K562 (cell line): ENCODE data around the gene ANKRD12. TPM values are rescaled to one million over a fixed set of nuclear protein-coding genes. Genes with fewer than 3 reads are reported as not detected.
A peak's percentile ranks its signal among the peaks of the same experiment; 100 is the strongest.

Source experiments
- ATAC-seq: fragments of 200-7000 bp; cut with Tn5 transposase; 3 replicates; pipeline ENCODE4 v1.9.1; 2020; ENCODE audit warnings: moderate library complexity
- BruUV-seq: library from RNA; stranded (reverse); fragments of 400-500 nt; replicated peaks from 2 replicates; lab custom pipeline; 2021; lab: Mats Ljungman, UMichigan
- CTCF ChIA-PET: fragments of 300-600 bp; formaldehyde crosslinking; extraction: SDS; loops from one replicate; lab custom pipeline; 2021; ENCODE audit warnings: low intra/inter-chr PET ratio; lab: Yijun Ruan, JAX
- POLR2A ChIA-PET: fragments of 300-600, 350-650 bp; sonication (Branson Sonifier 250); formaldehyde crosslinking; extraction: SDS; loops from one replicate; lab custom pipeline; 2021; ENCODE audit warnings: antibody characterized with exemption, inconsistent platforms; lab: Yijun Ruan, JAX
- DNase-seq, 4 experiments: peaks; one replicate each; pipeline versions ENCODE4 v3.0.0 to v3.0.0-alpha.2; 2011 to 2018; ENCODE audit warnings: low spot score in 3 of 4, mixed read lengths in 3 of 4; ENCODE audit errors: extremely low read depth in 1 of 4
- FAIRE-seq: peaks from 2 replicates; lab custom pipeline; 2011; peaks lifted over from hg19 to GRCh38; lab: Jason Lieb, UNC
- H2AFZ ChIP-seq: 2 replicates; pipeline ENCODE4 v1.6.0; 2011; ENCODE audit warnings: low read depth, low read length, control low read depth, inconsistent platforms
- H3K27ac ChIP-seq: fragments of 200-600 bp; 3 replicates; pipeline ENCODE4 v1.8.0; 2011; ENCODE audit warnings: low read depth, mild to moderate bottlenecking, control low read depth, inconsistent platforms, low read length, moderate library complexity, mixed read lengths; ENCODE audit errors: extremely low read depth
- H3K27me3 ChIP-seq, 2 experiments: fragments of 300-600 bp in 1 of 2; 2 replicates in 1 of 2; 3 replicates in 1 of 2; pipeline versions ENCODE4 v1.6.0 to v1.8.0; 2011; ENCODE audit warnings: inconsistent platforms in 2 of 2, low read length in 2 of 2, mild to moderate bottlenecking in 1 of 2, mixed read lengths in 1 of 2, moderate library complexity in 1 of 2; ENCODE audit not compliant: control insufficient read depth in 2 of 2, insufficient read depth in 2 of 2
- H3K36me3 ChIP-seq: fragments of 300-600 bp; 3 replicates; pipeline ENCODE4 v1.8.0; 2011; ENCODE audit warnings: mild to moderate bottlenecking, low read length, inconsistent platforms; ENCODE audit not compliant: control insufficient read depth, insufficient read depth
- H3K4me1 ChIP-seq, 2 experiments: fragments of 200-600 bp in 1 of 2; replicated peaks in 1 of 2; 2 replicates in 1 of 2; 3 replicates in 1 of 2; pipeline versions ENCODE4 v1.5.1 to v1.8.0; 2011; ENCODE audit warnings: inconsistent platforms in 2 of 2, low read length in 2 of 2, mild to moderate bottlenecking in 1 of 2, mixed read lengths in 1 of 2, moderate library complexity in 1 of 2; ENCODE audit not compliant: control insufficient read depth in 2 of 2, insufficient read depth in 2 of 2
- H3K4me2 ChIP-seq: 2 replicates; pipeline ENCODE4 v1.6.1; 2011; ENCODE audit warnings: low read length, control low read depth, inconsistent platforms, mixed read lengths; ENCODE audit not compliant: insufficient read depth
- H3K4me3 ChIP-seq: fragments of 200-600 bp; sonication (generic), shearing (Covaris generic); 2 replicates; pipeline ENCODE4 v1.5.1; 2016; ENCODE audit warnings: control low read depth, inconsistent platforms
- H3K79me2 ChIP-seq: fragments of 200-600 bp; 3 replicates; pipeline ENCODE4 v1.8.0; 2011; ENCODE audit warnings: low read length, inconsistent platforms; ENCODE audit not compliant: control insufficient read depth, insufficient read depth
- H3K9ac ChIP-seq, 2 experiments: 2 replicates each; pipeline versions ENCODE4 v1.6.0 to v1.6.1; 2011; ENCODE audit warnings: low read depth in 2 of 2, low read length in 2 of 2, control low read depth in 1 of 2, inconsistent platforms in 1 of 2, mild to moderate bottlenecking in 1 of 2, mixed read lengths in 1 of 2; ENCODE audit not compliant: insufficient read depth in 1 of 2
- H3K9me1 ChIP-seq: one replicate; pipeline ENCODE4 v1.6.0; 2011; ENCODE audit warnings: inconsistent platforms, mild to moderate bottlenecking, low read length, moderate library complexity; ENCODE audit not compliant: control insufficient read depth, insufficient read depth
- H3K9me3 ChIP-seq: replicated peaks from 2 replicates; pipeline ENCODE4 v1.5.1; 2011; ENCODE audit warnings: low read depth, low read length, inconsistent platforms; ENCODE audit not compliant: control insufficient read depth, insufficient read depth
- H4K20me1 ChIP-seq: replicated peaks from 2 replicates; pipeline ENCODE4 v1.6.1; 2011; ENCODE audit warnings: low read length, inconsistent platforms, mixed read lengths; ENCODE audit not compliant: control insufficient read depth, insufficient read depth
- CHAMP1 ChIP-seq: fragments of 450-650 bp; IDR thresholded peaks from 2 replicates; pipeline ENCODE4 v1.6.1; 2016; ENCODE audit warnings: mild to moderate bottlenecking
- CREB3L1 ChIP-seq: fragments of 450-650 bp; IDR thresholded peaks from 2 replicates; pipeline ENCODE4 v1.6.1; 2014; ENCODE audit warnings: low read depth, mild to moderate bottlenecking, moderate library complexity, borderline replicate concordance
- FOSL1 ChIP-seq: fragments of 200-800 bp; sonication (Bioruptor generic); conservative IDR thresholded peaks from 2 replicates; pipeline ENCODE4 v1.6.1; 2016; ENCODE audit warnings: missing genetic modification characterization, missing compliant biosample characterization
- FOXJ3 ChIP-seq: sonication (generic); formaldehyde crosslinking; IDR thresholded peaks from 2 replicates; pipeline ENCODE4 v1.4.0; 2020; ENCODE audit warnings: mild to moderate bottlenecking, missing genetic modification reagents
- GABPB1 ChIP-seq: sonication (generic); formaldehyde crosslinking; IDR thresholded peaks from 2 replicates; pipeline ENCODE4 v1.8.0; 2022; ENCODE audit warnings: mild to moderate bottlenecking, missing genetic modification reagents
- MTA3 ChIP-seq: fragments of 450-650 bp; formaldehyde crosslinking; IDR thresholded peaks from 2 replicates; pipeline ENCODE4 v1.6.1; 2017; ENCODE audit warnings: mild to moderate bottlenecking, borderline replicate concordance
- NCOA1 ChIP-seq: fragments of 450-650 bp; IDR thresholded peaks from 2 replicates; pipeline ENCODE4 v1.6.1; 2016; ENCODE audit warnings: low read depth
- SMARCE1 ChIP-seq: fragments of 450-650 bp; IDR thresholded peaks from 2 replicates; pipeline ENCODE4 v1.7.1; 2016; ENCODE audit warnings: mild to moderate bottlenecking
- ZBTB49 ChIP-seq: sonication (generic); formaldehyde crosslinking; IDR thresholded peaks from 2 replicates; pipeline ENCODE4 v1.8.0; 2022; ENCODE audit warnings: missing genetic modification reagents, mild to moderate bottlenecking, borderline replicate concordance
- ZNF143 ChIP-seq: sonication (generic); formaldehyde crosslinking; IDR thresholded peaks from 2 replicates; pipeline ENCODE4 v1.9.0; 2022; ENCODE audit warnings: mild to moderate bottlenecking, missing genetic modification reagents
- ZNF175 ChIP-seq: fragments of 200-800 bp; sonication (Bioruptor generic); IDR thresholded peaks from 2 replicates; pipeline ENCODE4 v1.6.1; 2016; ENCODE audit warnings: low read depth, mild to moderate bottlenecking, missing genetic modification characterization, missing compliant biosample characterization
- ZNF282 ChIP-seq: sonication (generic); formaldehyde crosslinking; IDR thresholded peaks from 2 replicates; pipeline ENCODE4 v1.8.1; 2023; ENCODE audit warnings: missing genetic modification reagents
- ZNF395 ChIP-seq: fragments of 200-800 bp; sonication (Bioruptor generic); IDR thresholded peaks from 2 replicates; pipeline ENCODE4 v1.6.1; 2017; ENCODE audit warnings: missing genetic modification characterization, missing compliant biosample characterization
- ZNF449 ChIP-seq: fragments of 250-450 bp; sonication (Bioruptor Pico); IDR thresholded peaks from 2 replicates; pipeline ENCODE4 v1.8.0; 2022; ENCODE audit warnings: moderate library complexity, mild to moderate bottlenecking, inconsistent platforms
- WGBS: fragments of 100-300 bp; shearing (Covaris generic); methylation state at CpG from one replicate; pipeline ENCODE4 v1.1.6; 2016; ENCODE audit warnings: low coverage, mixed read lengths; ENCODE audit not compliant: insufficient coverage; ENCODE audit errors: missing lambda C conversion rate; 5-methylcytosine and 5-hydroxymethylcytosine counted together
- in situ Hi-C: fragments of 300-500 bp; cut with MboI; formaldehyde crosslinking; loops from 4 replicates; pipeline ENCODE4 v1.15.0; 2018; ENCODE audit warnings: inconsistent platforms, mixed read lengths
- intact Hi-C: fragments of 100-400 bp; cut with micrococcal nuclease; formaldehyde crosslinking; loops from 2 replicates; pipeline ENCODE4 v1.14.2; 2022
- polyA plus RNA-seq, 8 experiments: library from polyadenylated mRNA; depleted of rRNA in 4 of 8; stranded (reverse) in 5 of 8; unstranded in 3 of 8; fragments of >200 nt; fragmentation: Nextera tagmentation in 2 of 8; fragmentation: Illumina TruSeq in 1 of 8; extraction: Ambion mirVana in 2 of 8; extraction: Trizol in 1 of 8; gene quantifications; 2 replicates each; pipeline versions ENCODE4 v1.2.1 to v1.2.3, GENCODE V29; 2011 to 2014; ENCODE audit warnings: inconsistent platforms in 1 of 8, missing spikeins in 1 of 8
- total RNA-seq, 7 experiments: library from RNA; depleted of rRNA in 6 of 7; stranded (reverse); fragments of >200 nt in 6 of 7; fragmentation: Illumina TruSeq in 2 of 7; extraction: Trizol in 2 of 7; gene quantifications; 2 replicates each; pipeline versions ENCODE4 v1.2.1 to v1.2.3, GENCODE V29; 2011 to 2021; ENCODE audit warnings: low replicate concordance in 1 of 7

Gene ANKRD12
- total and polyA plus RNA-seq, 9 of the 15 experiments (the other 6 are each of a cell fraction or from before 2014, with no cell fraction given) = 6.6 to 28.2 (median 16.0) TPM

GRCh38 chr18:9319333-9319732 is 182.8 kb downstream of the ANKRD12 start:
- 8% methylated on average over 1 of the region's 1 CpG for WGBS
- no peaks in the 10 kb centered on the region for H3K79me2 ChIP-seq
- no peak overlapping the region for H3K9ac ChIP-seq
- POLR2A ChIA-PET = interaction anchor here (1.2 to 1.8 kb wide), 3 partner anchors 10 to 43 kb away, joined by 3 to 4 read pairs (median 4); no protein-coding TSS in a partner anchor
- no TSS peak for BruUV-seq
- intact Hi-C loops (no loop called here), in situ Hi-C loops (no loop called here)
- DNase-seq (no peak), ATAC-seq (no peak), FAIRE-seq (no peak)
- H3K27ac ChIP-seq = no peak overlapping the region
- no peaks in the 10 kb centered on the region for H4K20me1 ChIP-seq
- no peak overlapping the region for H3K4me2 ChIP-seq
- peaks cover 0 to 16% of the 10 kb centered on the region in 2 experiments; a peak in 4 of 5 replicates for H3K4me1 ChIP-seq
- H3K36me3 ChIP-seq = no peaks in the 10 kb centered on the region
- H3K4me3 ChIP-seq = no peak overlapping the region
- H3K9me3 ChIP-seq = no peaks in the 10 kb centered on the region
- H2AFZ ChIP-seq = no peak overlapping the region
- CTCF ChIA-PET = no interaction called here
- no peaks in the 10 kb centered on the region for H3K9me1 ChIP-seq
- no peaks in the 10 kb centered on the region for H3K27me3 ChIP-seq
- TF ChIP-seq ZNF282 (no peak), GABPB1 (CRISPR knock-in tag) (no peak), ZNF395 (CRISPR knock-in tag) (no peak), ZNF175 (CRISPR knock-in tag) (no peak), NCOA1 (no peak), ZNF449 (CRISPR knock-in tag) (no peak), CREB3L1 (no peak), FOSL1 (tag) (0 out of 2 replicates have a peak, but pooled peaks have one; percentile 27), ZNF143 (no peak), FOXJ3 (CRISPR knock-in tag) (no peak), CHAMP1 (no peak), ZBTB49 (CRISPR knock-in tag) (no peak), MTA3 (no peak), SMARCE1 (no peak)
